Testis (tissue), 2 donors: ENCODE data around the gene TP53I11.

ENCODE experiments used
- POLR2A ChIP-seq: fragments of 450-650 bp; IDR thresholded peaks from one replicate; pipeline ENCODE4 v1.6.1; 2017; ENCODE audit warnings: antibody characterized with exemption, mild to moderate bottlenecking, moderate library complexity
- TF ChIP-seq, protein P1 (sequence below), 3 experiments: fragments of 450-650 bp in 2 of 3; fragments of 200-600 bp in 1 of 3; sonication (generic) in 1 of 3; IDR thresholded peaks; one replicate each; pipeline ENCODE4 v1.5.1; 2016 to 2019; ENCODE audit warnings: antibody characterized with exemption in 3 of 3, mild to moderate bottlenecking in 2 of 3, moderate library complexity in 1 of 3

DNA sequence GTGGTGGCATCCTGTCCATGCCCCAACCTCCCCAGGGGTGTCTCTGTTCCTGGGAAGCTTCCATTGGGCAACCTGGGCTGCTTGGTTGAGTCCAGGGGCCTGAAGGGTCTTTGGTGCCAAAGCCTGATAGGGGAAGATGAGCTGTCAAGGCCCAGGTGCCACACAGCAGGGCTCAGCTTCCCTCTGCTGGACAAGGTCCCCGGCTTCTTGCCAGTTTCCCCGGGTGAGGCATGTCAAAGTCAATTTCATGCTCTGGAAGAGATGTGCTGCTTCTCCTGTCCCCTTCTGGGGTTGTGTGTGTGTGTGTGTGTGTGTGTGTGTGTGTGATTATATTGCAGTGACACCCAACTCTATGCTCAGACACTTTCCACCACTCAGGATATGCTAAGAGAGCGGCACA is 26.9 kb downstream of the TP53I11 start:
- TF ChIP-seq, protein P1, sequence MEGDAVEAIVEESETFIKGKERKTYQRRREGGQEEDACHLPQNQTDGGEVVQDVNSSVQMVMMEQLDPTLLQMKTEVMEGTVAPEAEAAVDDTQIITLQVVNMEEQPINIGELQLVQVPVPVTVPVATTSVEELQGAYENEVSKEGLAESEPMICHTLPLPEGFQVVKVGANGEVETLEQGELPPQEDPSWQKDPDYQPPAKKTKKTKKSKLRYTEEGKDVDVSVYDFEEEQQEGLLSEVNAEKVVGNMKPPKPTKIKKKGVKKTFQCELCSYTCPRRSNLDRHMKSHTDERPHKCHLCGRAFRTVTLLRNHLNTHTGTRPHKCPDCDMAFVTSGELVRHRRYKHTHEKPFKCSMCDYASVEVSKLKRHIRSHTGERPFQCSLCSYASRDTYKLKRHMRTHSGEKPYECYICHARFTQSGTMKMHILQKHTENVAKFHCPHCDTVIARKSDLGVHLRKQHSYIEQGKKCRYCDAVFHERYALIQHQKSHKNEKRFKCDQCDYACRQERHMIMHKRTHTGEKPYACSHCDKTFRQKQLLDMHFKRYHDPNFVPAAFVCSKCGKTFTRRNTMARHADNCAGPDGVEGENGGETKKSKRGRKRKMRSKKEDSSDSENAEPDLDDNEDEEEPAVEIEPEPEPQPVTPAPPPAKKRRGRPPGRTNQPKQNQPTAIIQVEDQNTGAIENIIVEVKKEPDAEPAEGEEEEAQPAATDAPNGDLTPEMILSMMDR (IDR thresholded peaks at IDR 0.05): no peak
- TF ChIP-seq POLR2A: no peak
